GM18861 (cell line): Measurements from ENCODE around the gene LRRC8D.

Experiments used
- ATAC-seq: cut with Tn5 transposase; IDR thresholded peaks from one replicate; pipeline ENCODE4 v1.9.1; 2021; ENCODE audit not compliant: unreplicated experiment

LRRC8D gene

GRCh38 chr1:89890085-89890752 is 69.4 kb downstream of the LRRC8D start:
- ATAC-seq, result no peak

GRCh38 chr1:89892816-89893215 is 72.0 kb downstream of the LRRC8D start:
- ATAC-seq, result no peak

- no peak for ATAC-seq
Measured at GRCh38 chr1:89894210-89895201, 73.7 kb downstream of the LRRC8D start.

GRCh38 chr1:89896105-89896942 is 75.5 kb downstream of the LRRC8D start:
- ATAC-seq, result no peak

GRCh38 chr1:89897347-89898133 is 76.7 kb downstream of the LRRC8D start:
- ATAC-seq, result no peak

GRCh38 chr1:89898150-89898549 is 77.3 kb downstream of the LRRC8D start:
- ATAC-seq, result no peak

- ATAC-seq, result no peak
Measured at GRCh38 chr1:89898695-89899470, 78.1 kb downstream of the LRRC8D start.

GRCh38 chr1:89900323-89900722 is 79.5 kb downstream of the LRRC8D start:
- ATAC-seq, result no peak

- no peak for ATAC-seq
Measured at GRCh38 chr1:89900791-89901708, 80.2 kb downstream of the LRRC8D start.

- ATAC-seq, result no peak
Measured at GRCh38 chr1:89901957-89902669, 81.3 kb downstream of the LRRC8D start.

GRCh38 chr1:89903550-89903949 is 82.7 kb downstream of the LRRC8D start:
- no peak for ATAC-seq

- ATAC-seq, result no peak
Measured at GRCh38 chr1:89904219-89904980, 83.6 kb downstream of the LRRC8D start.

- ATAC-seq, result no peak
Measured at GRCh38 chr1:89905395-89906058, 84.7 kb downstream of the LRRC8D start.

- no peak for ATAC-seq
Measured at GRCh38 chr1:89906088-89906487, 85.3 kb downstream of the LRRC8D start.

- ATAC-seq, result no peak
Measured at GRCh38 chr1:89907727-89908212, 86.9 kb downstream of the LRRC8D start.

- no peak for ATAC-seq
Measured at GRCh38 chr1:89908273-89908671, 87.4 kb downstream of the LRRC8D start.
